GM20000 (cell line): ENCODE results near the gene CHD6.

ENCODE experiments used
- DNase-seq: peaks from one replicate; pipeline ENCODE4 v3.0.0; 2012; ENCODE audit warnings: low spot score
- CTCF ChIP-seq: IDR thresholded peaks from 2 replicates; pipeline ENCODE4 v1.5.1; 2012; ENCODE audit warnings: mild to moderate bottlenecking, control low read depth; ENCODE audit errors: extremely low read depth, missing control alignments

CHD6 gene

DNA sequence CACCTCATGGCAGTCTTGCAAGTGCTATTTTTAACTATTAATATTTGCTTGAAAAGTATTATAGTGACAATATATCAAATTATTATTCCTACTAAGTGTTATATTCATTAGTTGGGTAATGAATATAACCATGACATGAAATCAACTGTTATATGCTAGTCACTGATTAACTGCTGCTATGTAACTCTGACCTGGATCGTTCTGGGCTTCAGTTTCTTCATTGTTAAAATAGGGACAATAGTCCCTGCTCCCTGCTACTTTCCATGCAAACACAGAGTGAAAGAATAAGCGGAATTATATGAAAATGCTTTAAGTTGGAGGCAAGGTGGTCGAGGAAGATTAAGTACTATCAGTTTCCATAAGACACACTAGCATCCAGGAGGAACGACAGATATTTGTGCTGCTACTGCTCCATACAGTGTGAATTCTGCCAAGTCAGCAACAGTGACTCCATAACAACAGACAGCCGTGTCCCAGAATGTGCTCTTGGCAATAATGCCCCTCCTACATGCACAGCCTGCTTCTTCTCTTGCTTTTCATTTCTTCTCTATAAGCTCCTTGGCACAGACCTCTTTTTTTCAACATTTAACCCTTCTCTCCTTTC is 107.2 kb downstream of the CHD6 start:
- no peak for TF ChIP-seq CTCF
- no peak for DNase-seq

DNA sequence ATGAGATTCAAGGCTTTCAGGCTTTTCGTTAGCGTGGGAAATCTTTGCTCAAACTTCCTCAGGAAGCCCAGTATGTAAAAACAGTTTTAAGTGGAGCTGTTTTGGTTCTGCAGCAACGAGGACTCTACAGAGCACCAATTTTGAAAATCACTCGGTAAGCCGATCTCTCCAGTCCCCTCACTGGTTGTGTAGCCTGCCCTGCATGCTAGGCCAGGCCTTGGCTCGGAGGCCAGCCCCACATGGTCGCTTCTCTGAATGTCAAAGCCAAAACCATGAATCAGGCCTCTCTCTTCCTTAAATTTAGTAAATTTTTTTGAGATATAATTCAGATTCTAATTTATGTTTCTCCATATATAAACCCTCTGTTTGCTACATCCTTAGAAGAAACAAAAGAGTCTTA is 108.0 kb downstream of the CHD6 start:
- DNase-seq, result no peak
- no peak for TF ChIP-seq CTCF

DNA sequence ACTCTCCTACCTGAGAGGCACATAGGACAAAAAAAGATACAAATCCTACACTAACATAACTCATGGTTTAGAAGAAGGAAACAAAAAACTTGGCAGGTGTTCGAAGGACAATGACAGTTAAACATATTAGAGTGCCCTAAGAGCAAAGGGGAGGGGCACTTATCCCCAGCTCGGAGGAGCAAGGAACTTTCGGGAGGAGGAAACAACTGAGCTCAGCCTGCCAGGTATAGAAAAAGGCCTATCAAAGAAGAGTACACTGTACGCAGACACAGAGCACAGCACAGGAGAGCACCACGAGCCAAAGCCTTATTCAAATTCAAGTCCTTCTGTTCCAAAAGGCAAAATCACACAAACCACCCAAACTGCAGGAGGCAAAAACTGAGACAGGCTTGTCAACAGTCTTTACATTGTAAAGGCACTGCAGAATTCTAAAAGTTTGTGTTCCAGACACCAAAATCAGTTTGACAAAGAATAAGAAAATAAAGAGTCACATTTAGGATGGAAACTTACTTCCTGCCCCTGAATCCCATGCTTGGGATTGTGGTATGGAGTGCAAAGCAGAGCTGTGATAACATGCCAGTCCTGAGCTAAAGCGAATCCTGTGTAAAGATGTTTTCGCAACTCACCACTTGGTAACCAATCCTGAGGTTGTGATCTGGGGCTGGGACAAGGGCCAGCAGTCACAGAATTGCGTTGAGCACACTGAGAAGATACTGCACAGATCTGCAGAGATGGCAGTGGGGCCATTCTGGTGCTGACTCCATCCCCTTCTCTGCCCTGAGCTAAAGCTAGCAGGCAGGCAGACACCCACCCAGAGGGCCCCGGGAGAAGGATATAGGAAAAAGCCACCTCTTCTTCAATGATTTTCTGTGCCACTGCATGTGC is 108.6 kb downstream of the CHD6 start:
- no peak for TF ChIP-seq CTCF
- DNase-seq, result no peak

- no peak for TF ChIP-seq CTCF
- no peak for DNase-seq
These were observed 109.8 kb downstream of the CHD6 start for GRCh38 chr20:41508335-41508734.

GRCh38 chr20:41507851-41508250 is 110.3 kb downstream of the CHD6 start:
- no peak for TF ChIP-seq CTCF
- DNase-seq, result no peak

GRCh38 chr20:41507436-41507835 is 110.7 kb downstream of the CHD6 start:
- no peak for DNase-seq
- TF ChIP-seq CTCF, result no peak

- DNase-seq, result no peak
- TF ChIP-seq CTCF, result no peak
These were observed 111.8 kb downstream of the CHD6 start for GRCh38 chr20:41506192-41506915.
